Peyer's patch (tissue), 4 donors: ENCODE results near the gene IFI30. TPM values are rescaled to one million over a fixed set of nuclear protein-coding genes. Genes with fewer than 3 reads are reported as not detected.

Experiments
- DNase-seq, 3 donors: peaks; one replicate each; pipeline ENCODE4 v3.0.0-alpha.2; 2017 to 2019
- H3K27ac ChIP-seq, 4 donors: fragments of 200-600 bp; sonication (generic); one replicate each; pipeline ENCODE4 v1.5.1; 2016 to 2019
- H3K27me3 ChIP-seq, 2 donors: fragments of 200-600 bp; sonication (generic); one replicate each; pipeline ENCODE4 v1.5.1; 2019
- H3K36me3 ChIP-seq, 3 donors: fragments of 200-600 bp; sonication (generic); one replicate each; pipeline ENCODE4 v1.5.1; 2016 to 2019
- H3K4me1 ChIP-seq, 4 donors: fragments of 200-600 bp; sonication (generic); one replicate each; pipeline ENCODE4 v1.5.1; 2016 to 2019
- H3K4me3 ChIP-seq, 4 donors: fragments of 200-600 bp; sonication (generic); 1 replicate in 3 of 4; 2 replicates in 1 of 4; pipeline ENCODE4 v1.5.1; 2016 to 2019; ENCODE audit warnings: mild to moderate bottlenecking in 1 of 4
- H3K9me3 ChIP-seq, 4 donors: fragments of 200-600 bp; sonication (generic); one replicate each; pipeline ENCODE4 v1.5.1; 2016 to 2019; ENCODE audit warnings: mild to moderate bottlenecking in 1 of 4
- CTCF ChIP-seq, 6 experiments: fragments of 450-650 bp in 4 of 6; fragments of 200-600 bp in 2 of 6; sonication (generic) in 1 of 6; IDR thresholded peaks; one replicate each; pipeline ENCODE4 v1.5.1; 2017 to 2019; ENCODE audit warnings: antibody characterized with exemption in 6 of 6, mild to moderate bottlenecking in 3 of 6, moderate library complexity in 1 of 6
- POLR2A ChIP-seq, 2 donors: fragments of 450-650 bp; IDR thresholded peaks; one replicate each; pipeline ENCODE4 v1.5.1; 2017; ENCODE audit warnings: antibody characterized with exemption in 2 of 2, mild to moderate bottlenecking in 2 of 2, moderate library complexity in 2 of 2
- total RNA-seq, 4 donors: library from RNA; depleted of rRNA; stranded (reverse); fragments of >200 nt; gene quantifications; one replicate each; pipeline ENCODE4 v1.1.0, GENCODE V29; 2016

Gene IFI30
- total RNA-seq, 4 donors from 2014 or later: 54.9 to 109 (median 60.7) TPM

- H3K9me3 ChIP-seq: no peaks in the 10 kb centered on the region
- H3K4me3 ChIP-seq: no peak overlapping the region
- H3K4me1 ChIP-seq: no peaks in the 10 kb centered on the region
- H3K27me3 ChIP-seq: no peaks in the 10 kb centered on the region
- TF ChIP-seq POLR2A (IDR thresholded peaks at IDR 0.05) (no peak), CTCF (IDR thresholded peaks at IDR 0.05) (no peak)
- H3K27ac ChIP-seq: no peak overlapping the region
- DNase-seq: no peak
- peaks cover 0 to 80% (median 0%) of the 10 kb centered on the region in 3 donors for H3K36me3 ChIP-seq
Measured at GRCh38 chr19:18145391-18145999, 28.1 kb upstream of the IFI30 start.

- peaks cover 0 to 61% (median 0%) of the 10 kb centered on the region in 3 donors for H3K36me3 ChIP-seq
- TF ChIP-seq POLR2A (IDR thresholded peaks at IDR 0.05) (no peak), CTCF (IDR thresholded peaks at IDR 0.05) (no peak)
- no peak overlapping the region for H3K27ac ChIP-seq
- peaks cover 0 to 9% (median 2%) of the 10 kb centered on the region in 4 donors for H3K4me1 ChIP-seq
- DNase-seq: no peak
- H3K9me3 ChIP-seq: no peaks in the 10 kb centered on the region
- no peak overlapping the region for H3K4me3 ChIP-seq
- no peaks in the 10 kb centered on the region for H3K27me3 ChIP-seq
Measured at GRCh38 chr19:18147396-18147795, 26.2 kb upstream of the IFI30 start.

- Histone ChIP-seq H3K9me3 (no peaks in the 10 kb centered on the region), H3K4me3 (no peak overlapping the region), H3K27ac (no peak overlapping the region), H3K4me1 (peaks cover 3 to 20% (median 7%) of the 10 kb centered on the region in 4 donors), H3K36me3 (peaks cover 0 to 39% (median 0%) of the 10 kb centered on the region in 3 donors), H3K27me3 (no peaks in the 10 kb centered on the region)
- no peak for DNase-seq
- no peak for TF ChIP-seq CTCF (IDR thresholded peaks at IDR 0.05)
- no peak for TF ChIP-seq POLR2A (IDR thresholded peaks at IDR 0.05)
Measured at GRCh38 chr19:18149596-18149975, 24.0 kb upstream of the IFI30 start.

GRCh38 chr19:18150776-18151624, 22.6 kb upstream of the IFI30 start:
- no peak for TF ChIP-seq POLR2A (IDR thresholded peaks at IDR 0.05)
- no peak for TF ChIP-seq CTCF (IDR thresholded peaks at IDR 0.05)
- H3K27ac ChIP-seq: peak overlapping the region in 1 of 4 donors; percentile 95
- DNase-seq: no peak

GRCh38 chr19:18152442-18152816, 21.2 kb upstream of the IFI30 start:
- Histone ChIP-seq H3K9me3 (no peaks in the 10 kb centered on the region), H3K36me3 (peaks cover 0 to 14% (median 0%) of the 10 kb centered on the region in 3 donors), H3K4me3 (peak overlapping the region; percentile 68 to 93 (median 79)), H3K4me1 (peaks cover 7 to 45% (median 9%) of the 10 kb centered on the region in 4 donors), H3K27me3 (no peaks in the 10 kb centered on the region), H3K27ac (peak overlapping the region; percentile 91 to 96 (median 93))
- DNase-seq: peak; percentile 98 to 100 (median 100)
- TF ChIP-seq POLR2A (IDR thresholded peaks at IDR 0.05): no peak
- TF ChIP-seq CTCF (IDR thresholded peaks at IDR 0.05): peak; percentile 57 to 72 (median 68)

More at GRCh38 chr19:18150776-18151624, 22.6 kb upstream of the IFI30 start:
- Histone ChIP-seq H3K27me3 (no peaks in the 10 kb centered on the region), H3K4me1 (peaks cover 3 to 31% (median 7%) of the 10 kb centered on the region in 4 donors), H3K9me3 (no peaks in the 10 kb centered on the region), H3K4me3 (no peak overlapping the region), H3K36me3 (peaks cover 0 to 27% (median 0%) of the 10 kb centered on the region in 3 donors)
